ENCODE data around the gene KLK12. TPM values are rescaled to one million over a fixed set of nuclear protein-coding genes. Genes with fewer than 3 reads are reported as not detected.

Gene KLK12
- total RNA-seq, 5 donors from 2014 or later (not counting 1 experiment from before 2014, with no cell fraction given), result not detected

GRCh38 chr19:51015691-51016267 lies 19.0 kb downstream of the KLK12 start:
- Mint-ChIP-seq H3K27ac (peak overlapping the region in 1 of 2 donors; percentile 1), H3K36me3 (no peaks in the 10 kb centered on the region), H3K27me3 (peaks cover 52 to 80% of the 10 kb centered on the region in 2 donors), H3K4me3 (peak overlapping the region in 1 of 3 donors; percentile 46), H3K9me3 (no peaks in the 10 kb centered on the region), H3K4me1 (peaks cover 14 to 25% (median 23%) of the 10 kb centered on the region in 3 donors)
- Histone ChIP-seq H3K4me3 (ENCODE audit: control insufficient read depth in 1 of 2, extremely low read depth in 1 of 2, low read length in 1 of 2) (no peak overlapping the region), H3K9me3 (no peaks in the 10 kb centered on the region), H3K4me1 (ENCODE audit: control insufficient read depth in 1 of 2, extremely low read depth in 1 of 2, insufficient read depth in 2 of 2, low read length in 2 of 2) (peaks cover 0 to 29% of the 10 kb centered on the region in 2 experiments), H3K27me3 (replicated peaks in 1 of 2; ENCODE audit: control insufficient read depth in 2 of 2, extremely low read depth in 1 of 2, insufficient read depth in 2 of 2, low read length in 1 of 2) (peaks cover 2 to 81% of the 10 kb centered on the region in 2 experiments), H3K36me3 (ENCODE audit: control insufficient read depth in 2 of 2, extremely low read depth in 1 of 2, insufficient read depth in 1 of 2, low read length in 1 of 2) (no peaks in the 10 kb centered on the region), H3K27ac (ENCODE audit: low read length) (no peak overlapping the region)
- DNase-seq, result no peak
- CTCF ChIA-PET, result no interaction called here
- no peak for ATAC-seq (replicated peaks in 1 of 4)
- 80% methylated on average over 18 of the region's 19 CpGs for WGBS (ENCODE audit: insufficient coverage)
- POLR2A ChIA-PET, result no interaction called here

GRCh38 chr19:51014242-51014641 lies 20.6 kb downstream of the KLK12 start:
- WGBS (ENCODE audit: insufficient coverage), result 81% methylated on average over 3 of the region's 6 CpGs
- Mint-ChIP-seq H3K4me3 (no peak overlapping the region), H3K27ac (no peak overlapping the region), H3K9me3 (no peaks in the 10 kb centered on the region), H3K27me3 (peaks cover 59 to 79% of the 10 kb centered on the region in 2 donors), H3K36me3 (no peaks in the 10 kb centered on the region), H3K4me1 (peaks cover 14 to 19% (median 19%) of the 10 kb centered on the region in 3 donors)
- H3K27ac ChIP-seq (ENCODE audit: low read length), result no peak overlapping the region
- no peak for ATAC-seq (replicated peaks in 1 of 4)
- H3K27me3 ChIP-seq (replicated peaks in 1 of 2; ENCODE audit: control insufficient read depth in 2 of 2, extremely low read depth in 1 of 2, insufficient read depth in 2 of 2, low read length in 1 of 2), result peaks cover 2 to 79% of the 10 kb centered on the region in 2 experiments
- no peak for DNase-seq
- ChIA-PET CTCF (no interaction called here), POLR2A (no interaction called here)
- no peak overlapping the region for H3K4me3 ChIP-seq (ENCODE audit: control insufficient read depth in 1 of 2, extremely low read depth in 1 of 2, low read length in 1 of 2)
- H3K9me3 ChIP-seq, result no peaks in the 10 kb centered on the region
- H3K36me3 ChIP-seq (ENCODE audit: control insufficient read depth in 2 of 2, extremely low read depth in 1 of 2, insufficient read depth in 1 of 2, low read length in 1 of 2), result no peaks in the 10 kb centered on the region
- peaks cover 0 to 25% of the 10 kb centered on the region in 2 experiments for H3K4me1 ChIP-seq (ENCODE audit: control insufficient read depth in 1 of 2, extremely low read depth in 1 of 2, insufficient read depth in 2 of 2, low read length in 2 of 2)

GRCh38 chr19:51012661-51013190 lies 22.1 kb downstream of the KLK12 start:
- Histone ChIP-seq H3K27ac (ENCODE audit: low read length) (no peak overlapping the region), H3K36me3 (ENCODE audit: control insufficient read depth in 2 of 2, extremely low read depth in 1 of 2, insufficient read depth in 1 of 2, low read length in 1 of 2) (no peaks in the 10 kb centered on the region), H3K4me1 (ENCODE audit: control insufficient read depth in 1 of 2, extremely low read depth in 1 of 2, insufficient read depth in 2 of 2, low read length in 2 of 2) (peaks cover 0 to 13% of the 10 kb centered on the region in 2 experiments), H3K9me3 (no peaks in the 10 kb centered on the region), H3K27me3 (replicated peaks in 1 of 2; ENCODE audit: control insufficient read depth in 2 of 2, extremely low read depth in 1 of 2, insufficient read depth in 2 of 2, low read length in 1 of 2) (peaks cover 2 to 68% of the 10 kb centered on the region in 2 experiments), H3K4me3 (ENCODE audit: control insufficient read depth in 1 of 2, extremely low read depth in 1 of 2, low read length in 1 of 2) (no peak overlapping the region)
- WGBS (ENCODE audit: insufficient coverage), result 66% methylated on average over 10 of the region's 12 CpGs
- no peak overlapping the region for H3K4me3 Mint-ChIP-seq
- H3K36me3 Mint-ChIP-seq, result no peaks in the 10 kb centered on the region
- H3K9me3 Mint-ChIP-seq, result no peaks in the 10 kb centered on the region
- ATAC-seq (replicated peaks in 1 of 4) (no peak), DNase-seq (no peak)
- H3K4me1 Mint-ChIP-seq, result peaks cover 7 to 11% (median 8%) of the 10 kb centered on the region in 3 donors
- peaks cover 50 to 74% of the 10 kb centered on the region in 2 donors for H3K27me3 Mint-ChIP-seq
- ChIA-PET CTCF (no interaction called here), POLR2A (no interaction called here)
- no peak overlapping the region for H3K27ac Mint-ChIP-seq

- no peaks in the 10 kb centered on the region for H3K4me1 Mint-ChIP-seq
- ChIA-PET POLR2A (no interaction called here), CTCF (no interaction called here)
- H3K27ac ChIP-seq (ENCODE audit: low read length), result no peak overlapping the region
- H3K27ac Mint-ChIP-seq, result no peak overlapping the region
- H3K4me1 ChIP-seq (ENCODE audit: control insufficient read depth in 1 of 2, extremely low read depth in 1 of 2, insufficient read depth in 2 of 2, low read length in 2 of 2), result no peaks in the 10 kb centered on the region
- no peaks in the 10 kb centered on the region for H3K36me3 Mint-ChIP-seq
- H3K4me3 Mint-ChIP-seq, result no peak overlapping the region
- WGBS (ENCODE audit: insufficient coverage), result 60% methylated on average over 2 of the region's 4 CpGs
- H3K9me3 Mint-ChIP-seq, result no peaks in the 10 kb centered on the region
- ATAC-seq (replicated peaks in 1 of 4), result no peak
- H3K27me3 Mint-ChIP-seq, result peaks cover 33 to 55% of the 10 kb centered on the region in 2 donors
- H3K27me3 ChIP-seq (replicated peaks in 1 of 2; ENCODE audit: control insufficient read depth in 2 of 2, extremely low read depth in 1 of 2, insufficient read depth in 2 of 2, low read length in 1 of 2), result peaks cover 0 to 54% of the 10 kb centered on the region in 2 experiments
- no peaks in the 10 kb centered on the region for H3K9me3 ChIP-seq
- no peaks in the 10 kb centered on the region for H3K36me3 ChIP-seq (ENCODE audit: control insufficient read depth in 2 of 2, extremely low read depth in 1 of 2, insufficient read depth in 1 of 2, low read length in 1 of 2)
- no peak for DNase-seq
- H3K4me3 ChIP-seq (ENCODE audit: control insufficient read depth in 1 of 2, extremely low read depth in 1 of 2, low read length in 1 of 2), result no peak overlapping the region
Measured at GRCh38 chr19:51010066-51010795, 24.6 kb downstream of the KLK12 start.

- ATAC-seq (replicated peaks in 1 of 4) (no peak), DNase-seq (no peak)
- H3K9me3 ChIP-seq, result no peaks in the 10 kb centered on the region
- Mint-ChIP-seq H3K27me3 (peaks cover 23 to 53% of the 10 kb centered on the region in 2 donors), H3K9me3 (no peaks in the 10 kb centered on the region), H3K4me1 (no peaks in the 10 kb centered on the region), H3K27ac (no peak overlapping the region), H3K4me3 (no peak overlapping the region), H3K36me3 (no peaks in the 10 kb centered on the region)
- no peaks in the 10 kb centered on the region for H3K4me1 ChIP-seq (ENCODE audit: control insufficient read depth in 1 of 2, extremely low read depth in 1 of 2, insufficient read depth in 2 of 2, low read length in 2 of 2)
- H3K4me3 ChIP-seq (ENCODE audit: control insufficient read depth in 1 of 2, extremely low read depth in 1 of 2, low read length in 1 of 2), result no peak overlapping the region
- CTCF ChIA-PET, result no interaction called here
- POLR2A ChIA-PET, result no interaction called here
- no peak overlapping the region for H3K27ac ChIP-seq (ENCODE audit: low read length)
- 58% methylated on average over 3 of the region's 19 CpGs for WGBS (ENCODE audit: insufficient coverage)
- H3K27me3 ChIP-seq (replicated peaks in 1 of 2; ENCODE audit: control insufficient read depth in 2 of 2, extremely low read depth in 1 of 2, insufficient read depth in 2 of 2, low read length in 1 of 2), result peaks cover 0 to 44% of the 10 kb centered on the region in 2 experiments
- H3K36me3 ChIP-seq (ENCODE audit: control insufficient read depth in 2 of 2, extremely low read depth in 1 of 2, insufficient read depth in 1 of 2, low read length in 1 of 2), result no peaks in the 10 kb centered on the region
Measured at GRCh38 chr19:51009061-51009891, 25.5 kb downstream of the KLK12 start.

GRCh38 chr19:51007488-51007887 lies 27.3 kb downstream of the KLK12 start:
- no peak for DNase-seq
- POLR2A ChIA-PET, result no interaction called here
- WGBS (ENCODE audit: insufficient coverage), result no CpG with 5 or more reads among the region's 3 CpGs

More at GRCh38 chr19:51007488-51007887, 27.3 kb downstream of the KLK12 start:
- no peak for ATAC-seq (replicated peaks in 1 of 4)
- H3K9me3 Mint-ChIP-seq, result no peaks in the 10 kb centered on the region
- H3K4me3 Mint-ChIP-seq, result no peak overlapping the region
- H3K9me3 ChIP-seq, result no peaks in the 10 kb centered on the region
- H3K27me3 Mint-ChIP-seq, result peaks cover 25 to 50% of the 10 kb centered on the region in 2 donors
- no peaks in the 10 kb centered on the region for H3K36me3 Mint-ChIP-seq
- no peak overlapping the region for H3K27ac Mint-ChIP-seq
- H3K4me3 ChIP-seq (ENCODE audit: control insufficient read depth in 1 of 2, extremely low read depth in 1 of 2, low read length in 1 of 2), result no peak overlapping the region
- H3K27me3 ChIP-seq (replicated peaks in 1 of 2; ENCODE audit: control insufficient read depth in 2 of 2, extremely low read depth in 1 of 2, insufficient read depth in 2 of 2, low read length in 1 of 2), result peaks cover 0 to 40% of the 10 kb centered on the region in 2 experiments
- H3K36me3 ChIP-seq (ENCODE audit: control insufficient read depth in 2 of 2, extremely low read depth in 1 of 2, insufficient read depth in 1 of 2, low read length in 1 of 2), result no peaks in the 10 kb centered on the region
- no peak overlapping the region for H3K27ac ChIP-seq (ENCODE audit: low read length)
- CTCF ChIA-PET, result interaction anchor here in 1 of 2 donors (0.6 to 0.7 kb wide), 2 partner anchors 35 to 414 kb away, joined by 3 read pairs; no protein-coding TSS in a partner anchor
- H3K4me1 Mint-ChIP-seq, result peaks cover 0 to 1% (median 0%) of the 10 kb centered on the region in 3 donors
- no peaks in the 10 kb centered on the region for H3K4me1 ChIP-seq (ENCODE audit: control insufficient read depth in 1 of 2, extremely low read depth in 1 of 2, insufficient read depth in 2 of 2, low read length in 2 of 2)

All from T-cell (primary cell).